Loucy (cell line): Measurements from ENCODE around the gene EFNB2.

Source experiments
- H2AFZ ChIP-seq: fragments of 200-600 bp; sonication (generic); 2 replicates; pipeline ENCODE4 v1.6.0; 2016; ENCODE audit warnings: antibody characterized with exemption, mild to moderate bottlenecking, low read length, moderate library complexity
- H3F3A ChIP-seq: fragments of 200-600 bp; 2 replicates; pipeline ENCODE4 v1.6.0; 2016; ENCODE audit warnings: antibody characterized with exemption, low read depth, mild to moderate bottlenecking
- H3K27me3 ChIP-seq: fragments of 200-600 bp; sonication (generic); 2 replicates; pipeline ENCODE4 v1.6.1; 2014; ENCODE audit warnings: low read length, mild to moderate bottlenecking; ENCODE audit not compliant: insufficient read depth, poor library complexity, severe bottlenecking
- H3K36me3 ChIP-seq: fragments of 200-600 bp; sonication (generic); 2 replicates; pipeline ENCODE4 v1.6.1; 2016; ENCODE audit warnings: low read length; ENCODE audit not compliant: insufficient read depth
- H3K4me1 ChIP-seq: fragments of 200-600 bp; sonication (generic); 2 replicates; pipeline ENCODE4 v1.5.1; 2014; ENCODE audit warnings: low read length, mild to moderate bottlenecking; ENCODE audit not compliant: insufficient read depth, poor library complexity, severe bottlenecking
- H3K4me2 ChIP-seq: fragments of 200-600 bp; sonication (generic); 2 replicates; pipeline ENCODE4 v1.6.0; 2014; ENCODE audit warnings: antibody characterized with exemption, low read length, low read depth, mild to moderate bottlenecking; ENCODE audit not compliant: poor library complexity, severe bottlenecking
- H3K4me3 ChIP-seq: fragments of 200-600 bp; sonication (generic); 2 replicates; pipeline ENCODE4 v1.5.1; 2014; ENCODE audit warnings: low read length, mild to moderate bottlenecking, mixed read lengths; ENCODE audit not compliant: poor library complexity, severe bottlenecking
- H3K79me2 ChIP-seq: fragments of 200-600 bp; sonication (generic); 2 replicates; pipeline ENCODE4 v1.6.1; 2014; ENCODE audit warnings: low read length; ENCODE audit not compliant: insufficient read depth
- H3K9ac ChIP-seq: fragments of 200-600 bp; sonication (generic); 2 replicates; pipeline ENCODE4 v1.6.0; 2014; ENCODE audit warnings: mild to moderate bottlenecking, low read depth, low read length, moderate library complexity; ENCODE audit not compliant: poor library complexity, severe bottlenecking
- H3K9me2 ChIP-seq: fragments of 200-600 bp; sonication (generic); replicated peaks from 2 replicates; pipeline ENCODE4 v1.6.1; 2016; ENCODE audit warnings: low read depth, low read length, mixed read lengths
- H3K9me3 ChIP-seq: fragments of 200-600 bp; sonication (generic); 2 replicates; pipeline ENCODE4 v1.6.1; 2014; ENCODE audit warnings: mild to moderate bottlenecking, antibody characterized with exemption, low read length, low read depth; ENCODE audit not compliant: insufficient read depth
- H4K20me1 ChIP-seq: fragments of 200-600 bp; sonication (generic); 2 replicates; pipeline ENCODE4 v1.6.0; 2014; ENCODE audit warnings: antibody characterized with exemption, low read length, mild to moderate bottlenecking; ENCODE audit not compliant: insufficient read depth, poor library complexity, severe bottlenecking
- CTCF ChIP-seq: fragments of 200-600 bp; sonication (generic); conservative IDR thresholded peaks from 2 replicates; pipeline ENCODE4 v1.5.1; 2014; ENCODE audit warnings: mild to moderate bottlenecking, antibody characterized with exemption, low read length
- EZH2phosphoT487 ChIP-seq: fragments of 200-600 bp; IDR thresholded peaks from 2 replicates; pipeline ENCODE4 v1.6.1; 2018; ENCODE audit warnings: antibody characterized with exemption, mild to moderate bottlenecking, moderate library complexity, borderline replicate concordance

EFNB2 gene

GRCh38 chr13:106527445-106527801 is 8.0 kb downstream of the EFNB2 start:
- Histone ChIP-seq H3K36me3 (no peaks in the 10 kb centered on the region), H3K9ac (no peak overlapping the region), H3K9me2 (no peaks in the 10 kb centered on the region), H3K4me1 (no peaks in the 10 kb centered on the region), H3K4me3 (no peak overlapping the region), H3K79me2 (no peaks in the 10 kb centered on the region), H2AFZ (no peak overlapping the region), H3F3A (no peaks in the 10 kb centered on the region), H4K20me1 (no peaks in the 10 kb centered on the region), H3K4me2 (no peak overlapping the region), H3K9me3 (no peaks in the 10 kb centered on the region), H3K27me3 (no peaks in the 10 kb centered on the region)
- TF ChIP-seq CTCF = no peak
- TF ChIP-seq EZH2phosphoT487 = no peak

GRCh38 chr13:106526738-106527444 is 8.6 kb downstream of the EFNB2 start:
- Histone ChIP-seq H3K79me2 (no peaks in the 10 kb centered on the region), H3K4me3 (no peak overlapping the region), H3K9ac (no peak overlapping the region), H3K36me3 (no peaks in the 10 kb centered on the region), H2AFZ (no peak overlapping the region), H3K4me1 (no peaks in the 10 kb centered on the region), H3K27me3 (no peaks in the 10 kb centered on the region), H3K9me2 (no peaks in the 10 kb centered on the region), H3K4me2 (no peak overlapping the region), H3K9me3 (no peaks in the 10 kb centered on the region), H4K20me1 (no peaks in the 10 kb centered on the region), H3F3A (no peaks in the 10 kb centered on the region)
- TF ChIP-seq EZH2phosphoT487 (no peak), CTCF (no peak)

- H3K4me3 ChIP-seq = no peak overlapping the region
- H3K9me2 ChIP-seq = no peaks in the 10 kb centered on the region
- H3F3A ChIP-seq = no peaks in the 10 kb centered on the region
- no peaks in the 10 kb centered on the region for H4K20me1 ChIP-seq
- no peaks in the 10 kb centered on the region for H3K36me3 ChIP-seq
- no peaks in the 10 kb centered on the region for H3K79me2 ChIP-seq
- H3K4me2 ChIP-seq = no peak overlapping the region
- no peaks in the 10 kb centered on the region for H3K9me3 ChIP-seq
- H2AFZ ChIP-seq = no peak overlapping the region
- no peaks in the 10 kb centered on the region for H3K27me3 ChIP-seq
- no peaks in the 10 kb centered on the region for H3K4me1 ChIP-seq
- TF ChIP-seq EZH2phosphoT487 (no peak), CTCF (no peak)
- H3K9ac ChIP-seq = no peak overlapping the region
Measured at GRCh38 chr13:106525865-106526264, 9.6 kb downstream of the EFNB2 start.
